Measurements from ENCODE around the gene ARF1. TPM values are rescaled to one million over a fixed set of nuclear protein-coding genes. Genes with fewer than 3 reads are reported as not detected.

The ARF1 gene
- total RNA-seq (249 and 250 TPM in 2 replicates), polyA plus RNA-seq (594 and 609 TPM in 2 replicates)

DNA sequence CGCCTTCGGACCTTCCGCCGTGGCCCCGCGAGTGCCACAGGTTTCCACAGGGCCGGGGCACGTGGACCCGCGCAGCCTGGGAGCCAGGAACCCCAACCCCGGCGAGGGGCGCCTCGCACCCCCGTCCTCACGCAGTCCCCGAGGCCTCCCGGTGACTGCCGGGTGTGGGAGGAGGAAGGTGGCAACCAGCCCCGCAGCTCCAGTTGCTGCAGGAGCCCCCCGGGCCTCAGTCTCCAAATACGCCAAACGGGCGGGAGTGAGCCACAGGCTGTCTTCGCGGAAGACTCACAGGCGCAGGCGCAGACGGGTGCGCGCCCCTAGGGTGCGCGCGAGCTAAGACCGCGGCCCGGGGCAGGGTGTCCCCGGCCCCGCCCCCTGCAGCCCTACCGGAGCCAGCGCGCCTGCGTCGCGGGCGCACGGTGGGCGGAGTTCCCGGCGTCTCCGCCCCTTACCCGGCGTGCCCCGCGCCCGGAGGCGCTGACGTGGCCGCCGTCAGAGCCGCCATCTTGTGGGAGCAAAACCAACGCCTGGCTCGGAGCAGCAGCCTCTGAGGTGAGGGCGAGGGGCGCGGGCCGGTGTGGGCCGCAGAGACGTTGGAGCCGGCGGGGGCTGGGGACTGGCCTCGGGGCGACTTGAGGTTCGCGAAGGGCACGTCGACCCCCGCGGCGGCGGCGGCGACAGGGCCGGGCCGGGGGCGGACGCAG lies at the start of gene ARF1:
Gene ARF1, plus strand, starts transcription at position 495 of the 704 bp plus-strand sequence. CDS start 14,407 bp downstream, outside the sequence.
- Histone ChIP-seq H3K27me3 (no peaks in the 10 kb centered on the region), H3K4me1 (ENCODE audit: insufficient read depth) (peaks cover 37% of the 10 kb centered on the region), H3K9me2 (replicated peaks; ENCODE audit: insufficient read depth) (no peaks in the 10 kb centered on the region), H2AFZ (peak within 1 kb of the TSS; percentile 84), H3K36me3 (replicated peaks; ENCODE audit: insufficient read depth, low read depth) (no peaks in the 10 kb centered on the region), H3K9me3 (ENCODE audit: low read depth) (no peaks in the 10 kb centered on the region), H3K4me3 (peak within 1 kb of the TSS; percentile 84), H3K27ac (peak within 1 kb of the TSS; percentile 100), H3K79me2 (peaks cover 70% of the 10 kb centered on the region), H3K4me2 (peak within 1 kb of the TSS; percentile 98), H4K20me1 (ENCODE audit: insufficient read depth, poor library complexity, severe bottlenecking) (peaks cover 43% of the 10 kb centered on the region)
- DNase-seq (ENCODE audit: low spot score): peak; percentile 99
- no peak for TF ChIP-seq EZH2 (IDR thresholded peaks at IDR 0.05; ENCODE audit: borderline replicate concordance)
- TF ChIP-seq, protein P1, sequence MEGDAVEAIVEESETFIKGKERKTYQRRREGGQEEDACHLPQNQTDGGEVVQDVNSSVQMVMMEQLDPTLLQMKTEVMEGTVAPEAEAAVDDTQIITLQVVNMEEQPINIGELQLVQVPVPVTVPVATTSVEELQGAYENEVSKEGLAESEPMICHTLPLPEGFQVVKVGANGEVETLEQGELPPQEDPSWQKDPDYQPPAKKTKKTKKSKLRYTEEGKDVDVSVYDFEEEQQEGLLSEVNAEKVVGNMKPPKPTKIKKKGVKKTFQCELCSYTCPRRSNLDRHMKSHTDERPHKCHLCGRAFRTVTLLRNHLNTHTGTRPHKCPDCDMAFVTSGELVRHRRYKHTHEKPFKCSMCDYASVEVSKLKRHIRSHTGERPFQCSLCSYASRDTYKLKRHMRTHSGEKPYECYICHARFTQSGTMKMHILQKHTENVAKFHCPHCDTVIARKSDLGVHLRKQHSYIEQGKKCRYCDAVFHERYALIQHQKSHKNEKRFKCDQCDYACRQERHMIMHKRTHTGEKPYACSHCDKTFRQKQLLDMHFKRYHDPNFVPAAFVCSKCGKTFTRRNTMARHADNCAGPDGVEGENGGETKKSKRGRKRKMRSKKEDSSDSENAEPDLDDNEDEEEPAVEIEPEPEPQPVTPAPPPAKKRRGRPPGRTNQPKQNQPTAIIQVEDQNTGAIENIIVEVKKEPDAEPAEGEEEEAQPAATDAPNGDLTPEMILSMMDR (IDR thresholded peaks at IDR 0.05; ENCODE audit: poor library complexity): no peak
- no peak for TF ChIP-seq EZH2phosphoT487 (IDR thresholded peaks at IDR 0.05; ENCODE audit: low read depth, severe bottlenecking, unreplicated experiment)
- 4% methylated on average over 63 of the region's 87 CpGs for WGBS (ENCODE audit: low lambda C conversion rate, missing lambda C conversion rate)

GRCh38 chr1:228033376-228033775 lies 49.1 kb upstream of the ARF1 start:
- H3K27ac ChIP-seq: no peak overlapping the region
- TF ChIP-seq EZH2phosphoT487 (IDR thresholded peaks at IDR 0.05; ENCODE audit: low read depth, severe bottlenecking, unreplicated experiment): no peak
- TF ChIP-seq, protein P1 (IDR thresholded peaks at IDR 0.05; ENCODE audit: poor library complexity): no peak
- no peak for TF ChIP-seq EZH2 (IDR thresholded peaks at IDR 0.05; ENCODE audit: borderline replicate concordance)
- H3K4me3 ChIP-seq: no peak overlapping the region
- H3K27me3 ChIP-seq: peaks cover 22% of the 10 kb centered on the region
- no peak overlapping the region for H2AFZ ChIP-seq
- H3K4me2 ChIP-seq: no peak overlapping the region
- no peaks in the 10 kb centered on the region for H4K20me1 ChIP-seq (ENCODE audit: insufficient read depth, poor library complexity, severe bottlenecking)
- H3K36me3 ChIP-seq (replicated peaks; ENCODE audit: insufficient read depth, low read depth): no peaks in the 10 kb centered on the region
- 90% methylated on average over 2 of the region's 2 CpGs for WGBS (ENCODE audit: low lambda C conversion rate, missing lambda C conversion rate)
- H3K9me3 ChIP-seq (ENCODE audit: low read depth): no peaks in the 10 kb centered on the region
- DNase-seq (ENCODE audit: low spot score): no peak
- H3K4me1 ChIP-seq (ENCODE audit: insufficient read depth): no peaks in the 10 kb centered on the region
- no peaks in the 10 kb centered on the region for H3K9me2 ChIP-seq (replicated peaks; ENCODE audit: insufficient read depth)
- no peaks in the 10 kb centered on the region for H3K79me2 ChIP-seq

GRCh38 chr1:228034954-228035837 lies 47.3 kb upstream of the ARF1 start:
- WGBS (ENCODE audit: low lambda C conversion rate, missing lambda C conversion rate): 94% methylated on average over 16 of the region's 16 CpGs
- H3K27me3 ChIP-seq: peaks cover 39% of the 10 kb centered on the region

More at GRCh38 chr1:228034954-228035837, 47.3 kb upstream of the ARF1 start:
- no peak for DNase-seq (ENCODE audit: low spot score)
- Histone ChIP-seq H3K9me2 (replicated peaks; ENCODE audit: insufficient read depth) (no peaks in the 10 kb centered on the region), H4K20me1 (ENCODE audit: insufficient read depth, poor library complexity, severe bottlenecking) (no peaks in the 10 kb centered on the region), H3K9me3 (ENCODE audit: low read depth) (no peaks in the 10 kb centered on the region), H3K27ac (no peak overlapping the region), H3K4me3 (no peak overlapping the region), H2AFZ (no peak overlapping the region), H3K4me2 (no peak overlapping the region), H3K4me1 (ENCODE audit: insufficient read depth) (no peaks in the 10 kb centered on the region), H3K36me3 (replicated peaks; ENCODE audit: insufficient read depth, low read depth) (no peaks in the 10 kb centered on the region), H3K79me2 (no peaks in the 10 kb centered on the region)
- TF ChIP-seq EZH2 (IDR thresholded peaks at IDR 0.05; ENCODE audit: borderline replicate concordance) (no peak), EZH2phosphoT487 (IDR thresholded peaks at IDR 0.05; ENCODE audit: low read depth, severe bottlenecking, unreplicated experiment) (no peak)
- TF ChIP-seq, protein P1 (IDR thresholded peaks at IDR 0.05; ENCODE audit: poor library complexity): no peak
